GM18520 (cell line): ENCODE measurements around the gene LETM1.
"Not testable (repeated sequence)": the region's sequence is repeated elsewhere in the genome, so short reads cannot be mapped to it uniquely, and the experiment has no call there.

Experiments used
- ATAC-seq: cut with Tn5 transposase; IDR thresholded peaks from one replicate; pipeline ENCODE4 v1.9.1; 2021; ENCODE audit not compliant: unreplicated experiment

The LETM1 gene

GRCh38 chr4:1852904-1853623, 2.9 kb downstream of the LETM1 start:
- no peak for ATAC-seq

DNA sequence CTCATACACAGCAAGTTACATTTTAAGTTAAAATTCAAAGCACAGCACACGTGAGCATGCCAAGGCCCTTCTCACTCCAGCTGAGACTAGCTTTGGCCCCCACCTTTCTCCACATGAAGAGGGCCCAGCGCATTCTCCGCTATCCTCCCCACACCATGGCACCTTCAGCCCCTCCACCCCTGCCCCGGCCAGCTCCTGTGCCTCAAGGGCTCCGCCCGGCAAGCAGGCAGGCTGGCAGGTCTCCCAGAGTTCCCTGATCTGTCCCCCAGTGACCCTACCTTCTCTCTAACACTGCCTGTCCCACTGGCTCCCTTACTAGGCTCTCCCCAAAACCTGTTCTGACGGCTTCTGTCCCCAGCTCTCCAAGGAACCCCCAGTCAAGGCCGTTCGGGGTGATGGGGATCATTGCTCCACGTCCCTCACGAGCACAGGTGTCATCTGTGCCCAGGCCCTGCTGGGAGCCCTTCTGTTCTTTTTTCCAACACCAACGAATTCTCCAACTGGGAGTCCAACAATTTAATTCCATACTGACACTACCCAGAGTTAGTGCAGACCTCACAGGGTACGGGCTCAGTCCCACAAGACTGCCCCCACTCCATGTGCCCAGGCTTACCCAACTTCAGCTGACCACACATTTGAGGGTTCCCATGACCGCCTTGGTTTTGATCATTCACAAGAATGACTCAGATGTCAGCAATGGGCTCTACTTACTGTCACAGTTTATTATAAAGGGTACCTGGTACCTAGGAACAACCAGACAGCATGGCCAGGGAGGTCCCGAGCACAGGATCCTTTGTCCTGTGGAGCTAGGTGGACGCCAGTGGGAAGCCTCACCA, 4.2 kb downstream of the LETM1 start:
- ATAC-seq, result no peak

DNA sequence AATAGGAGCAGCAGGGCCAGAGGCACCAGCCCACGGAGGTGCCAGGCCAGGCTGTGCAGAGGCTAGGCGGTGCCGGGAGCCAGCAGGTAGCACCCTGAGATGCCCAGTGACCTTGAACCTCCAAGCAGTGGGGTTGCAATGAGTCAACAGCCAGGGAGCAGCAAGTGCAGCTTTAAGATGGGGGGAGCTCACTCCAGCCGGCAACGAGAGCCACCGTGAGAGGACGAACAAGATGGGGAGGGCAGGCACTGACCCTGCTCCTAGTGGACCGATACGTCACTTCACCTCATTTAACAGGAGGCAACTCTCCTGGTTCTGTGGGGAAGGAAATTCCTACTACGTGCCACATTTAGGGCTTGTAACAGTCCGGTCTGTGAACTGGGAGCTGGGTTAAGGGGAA, 4.8 kb downstream of the LETM1 start:
- ATAC-seq, result no peak

GRCh38 chr4:1850276-1850675, 5.7 kb downstream of the LETM1 start:
- no peak for ATAC-seq

GRCh38 chr4:1846580-1846979, 9.4 kb downstream of the LETM1 start:
- no peak for ATAC-seq

- not testable (repeated sequence) for ATAC-seq
These were observed 11.3 kb downstream of the LETM1 start for GRCh38 chr4:1844618-1845017.

GRCh38 chr4:1843852-1844251, 12.1 kb downstream of the LETM1 start:
- ATAC-seq, result no peak

GRCh38 chr4:1842993-1843448, 12.9 kb downstream of the LETM1 start:
- no peak for ATAC-seq

- ATAC-seq, result no peak
These were observed 13.5 kb downstream of the LETM1 start for GRCh38 chr4:1842339-1842895.

DNA sequence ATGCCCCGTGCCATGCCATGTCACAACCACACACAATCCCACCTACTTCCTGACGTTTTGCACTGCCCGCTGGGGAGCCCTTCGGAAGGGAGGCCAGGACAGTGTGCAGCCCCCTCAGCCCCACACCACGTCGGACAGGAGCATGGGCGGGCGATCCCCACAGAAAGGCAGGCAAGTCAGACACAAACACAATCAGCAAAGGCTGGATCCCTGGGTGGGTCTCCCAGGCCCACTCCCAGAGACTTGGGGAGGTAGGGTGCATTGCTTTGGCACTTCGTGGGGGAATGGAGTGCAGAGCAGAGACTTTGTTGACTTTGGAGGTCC, 14.1 kb downstream of the LETM1 start:
- ATAC-seq, result no peak

DNA sequence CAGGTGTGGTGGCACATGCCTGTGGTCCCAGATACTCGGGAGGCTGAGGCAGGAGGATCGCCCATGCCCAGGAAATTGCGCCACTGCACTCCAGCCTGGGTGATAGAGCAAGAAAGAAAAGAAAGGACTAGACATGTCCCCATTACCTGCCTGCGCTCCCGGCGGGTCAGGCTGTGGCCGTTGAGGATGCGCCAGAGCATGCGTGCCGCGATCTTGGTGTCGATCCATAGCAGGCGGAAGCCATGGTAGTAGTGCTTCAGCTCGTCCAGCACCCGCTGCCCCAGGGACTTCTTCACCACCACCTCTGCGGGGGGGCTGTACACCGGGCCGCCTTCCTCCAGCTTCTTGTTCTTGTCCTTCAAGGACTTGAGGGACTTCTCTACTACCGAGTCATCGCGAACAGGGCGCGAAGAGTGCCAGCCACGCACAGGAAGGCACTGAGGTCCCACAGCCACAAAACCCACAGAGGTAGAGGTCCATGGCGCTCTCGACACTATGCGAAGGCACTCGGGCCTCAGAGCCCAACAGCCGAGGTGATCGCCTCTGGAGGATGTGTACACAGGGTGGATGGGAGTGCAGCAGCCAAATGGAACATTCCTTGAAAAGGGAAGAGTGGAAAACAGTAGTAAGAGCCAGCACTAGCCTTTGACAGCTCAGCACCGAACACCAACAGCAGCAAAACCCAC, 14.6 kb downstream of the LETM1 start:
- no peak for ATAC-seq

DNA sequence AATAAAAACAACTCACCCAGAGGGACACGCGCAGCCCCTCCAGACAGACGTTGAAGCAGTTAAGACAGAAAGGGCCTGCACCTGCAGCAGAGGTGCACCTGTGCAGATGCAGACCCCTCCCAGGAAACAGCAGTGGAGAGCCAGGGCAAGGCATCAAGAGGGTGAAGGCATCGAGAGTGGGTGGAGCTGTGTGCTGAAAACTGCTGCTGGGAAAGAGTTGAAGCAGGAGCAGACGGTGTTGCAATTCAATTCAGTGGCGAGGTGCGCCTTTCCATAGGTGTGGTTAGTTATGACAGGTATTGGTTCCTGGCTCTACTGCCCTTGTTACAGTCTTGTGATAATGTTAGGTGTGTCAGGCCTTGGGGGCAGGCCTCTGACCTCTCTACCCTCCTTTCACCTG, 16.7 kb downstream of the LETM1 start:
- ATAC-seq, result no peak

GRCh38 chr4:1837069-1837468, 18.9 kb downstream of the LETM1 start:
- no peak for ATAC-seq

- ATAC-seq, result no peak
These were observed 19.3 kb downstream of the LETM1 start for GRCh38 chr4:1836650-1837049.

- ATAC-seq, result not testable (repeated sequence)
These were observed 20.1 kb downstream of the LETM1 start for GRCh38 chr4:1835836-1836235.

DNA sequence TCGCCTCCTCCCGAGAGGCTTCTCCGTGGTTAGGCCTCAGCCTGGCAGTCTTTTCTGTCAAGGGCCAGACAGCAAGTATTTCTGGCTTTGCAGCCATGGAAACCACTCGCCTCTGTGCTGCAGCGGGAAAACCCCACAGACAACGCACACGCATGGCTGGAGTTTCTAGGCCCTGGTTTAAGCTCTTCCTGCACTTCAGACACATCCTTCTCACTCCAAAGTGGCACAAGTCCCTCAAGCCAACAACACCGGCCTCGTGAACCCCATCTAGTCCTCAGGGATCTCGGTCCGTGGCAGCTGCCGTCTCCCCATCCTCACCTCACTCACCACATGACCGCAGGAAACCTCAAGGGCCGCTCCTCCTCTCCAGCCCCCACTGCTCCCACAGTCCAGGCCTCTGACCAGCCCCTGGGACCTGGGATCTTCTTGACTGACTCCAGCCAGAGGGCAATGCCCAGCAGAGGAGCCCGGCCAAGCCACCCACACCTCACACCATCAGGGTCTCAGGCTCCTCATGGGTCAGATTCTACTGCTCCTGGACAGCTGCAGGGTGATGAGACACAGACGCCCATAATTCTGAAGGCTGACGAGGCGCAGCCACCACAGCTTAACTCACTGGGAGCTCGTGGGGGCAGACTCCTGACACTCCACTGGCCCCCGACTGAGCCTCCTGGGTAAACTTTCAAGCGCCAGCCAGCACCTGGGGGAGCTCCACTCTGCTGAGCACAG, 21.7 kb downstream of the LETM1 start:
- ATAC-seq, result no peak

DNA sequence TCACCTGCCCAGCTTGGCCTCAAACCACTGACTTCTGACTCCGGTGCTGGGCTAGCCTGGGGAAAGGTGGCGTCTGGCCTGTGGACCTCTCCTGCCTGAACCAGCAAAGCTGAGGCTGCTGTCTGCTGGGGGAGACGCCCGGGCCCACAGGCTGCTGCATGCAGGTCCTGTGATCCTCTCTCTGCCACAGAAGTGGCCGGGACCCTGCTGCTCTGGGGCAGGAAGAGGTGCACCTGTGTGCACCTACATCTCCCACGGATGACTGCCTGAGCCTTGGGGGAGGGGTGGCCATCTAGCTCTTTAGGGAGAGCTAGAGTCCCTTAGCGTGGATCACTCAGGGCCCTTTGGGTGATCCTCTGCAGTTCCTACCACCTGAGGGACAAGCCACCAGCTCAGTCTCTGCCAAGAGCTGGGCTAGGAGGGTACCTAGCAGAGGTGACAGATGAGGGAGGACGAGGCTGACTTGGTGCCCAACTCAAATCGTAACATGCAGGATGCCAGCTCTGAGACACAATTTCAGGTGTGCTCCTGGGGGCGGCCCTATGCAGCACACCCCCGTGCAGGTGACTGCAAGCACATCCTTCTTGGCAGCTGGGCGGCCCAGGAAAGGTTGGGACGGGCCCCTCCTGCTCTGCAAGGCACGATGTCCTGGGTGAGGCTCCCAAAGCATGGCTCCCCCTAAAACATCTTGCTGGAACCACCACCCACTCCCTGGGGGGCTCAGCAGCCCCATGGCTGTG, 22.5 kb downstream of the LETM1 start:
- no peak for ATAC-seq

- no peak for ATAC-seq
These were observed 23.3 kb downstream of the LETM1 start for GRCh38 chr4:1832690-1833089.

DNA sequence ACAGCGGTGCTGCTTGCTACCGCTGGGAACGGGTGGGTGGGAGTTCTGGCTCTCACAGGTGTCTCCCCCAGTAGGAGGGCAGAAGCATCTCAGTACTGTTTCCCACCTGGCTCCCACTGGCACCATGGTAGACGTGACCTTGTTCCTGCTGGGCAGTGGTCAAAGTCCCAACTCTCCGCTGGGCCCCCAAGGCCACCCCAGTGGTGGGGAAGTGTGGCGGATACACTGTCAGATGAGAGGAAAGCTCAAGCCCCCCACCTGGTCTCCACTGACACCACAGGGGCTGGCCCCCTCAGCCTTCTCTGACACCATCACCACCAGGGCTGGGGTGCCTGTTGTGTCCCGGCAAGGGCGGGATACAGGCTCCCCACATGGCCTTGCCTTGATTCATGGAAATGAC, 24.6 kb downstream of the LETM1 start:
- no peak for ATAC-seq

GRCh38 chr4:1830642-1831228, 25.2 kb downstream of the LETM1 start:
- ATAC-seq, result no peak
